GM12878 (cell line): ENCODE measurements around the gene SRP54. TPM values are rescaled to one million over a fixed set of nuclear protein-coding genes. Genes with fewer than 3 reads are reported as not detected.

ENCODE experiments used
- ATAC-seq: fragments of 200-7000 bp; cut with Tn5 transposase; 3 replicates; pipeline ENCODE4 v1.9.1; 2020; ENCODE audit warnings: mild to moderate bottlenecking, moderate library complexity
- BruUV-seq: library from RNA; stranded (reverse); fragments of 400-500 nt; replicated peaks from 2 replicates; lab custom pipeline; 2021; lab: Mats Ljungman, UMichigan
- CTCF ChIA-PET: fragments of 300-600 bp; sonication (Branson Sonifier 250); formaldehyde crosslinking; extraction: SDS; loops from one replicate; lab custom pipeline; 2021; ENCODE audit warnings: inconsistent platforms; lab: Yijun Ruan, JAX
- POLR2A ChIA-PET: fragments of 350-600 bp; formaldehyde crosslinking; extraction: SDS; loops from one replicate; lab custom pipeline; 2021; ENCODE audit warnings: inconsistent platforms; lab: Charles Lee
- RAD21 ChIA-PET: fragments of 300-600 bp; sonication (Branson Sonifier 250); formaldehyde crosslinking; loops from one replicate; lab custom pipeline; 2023; ENCODE audit warnings: antibody characterized with exemption; ENCODE audit not compliant: unreplicated experiment; lab: Charles Lee
- SMC1A ChIA-PET: fragments of 300-600 bp; sonication (Branson Sonifier 250); formaldehyde crosslinking; loops from one replicate; lab custom pipeline; 2023; ENCODE audit not compliant: unreplicated experiment, uncharacterized antibody; lab: Charles Lee
- DNase-seq: peaks from one replicate; pipeline ENCODE4 v3.0.0-alpha.2; 2011; ENCODE audit warnings: low read depth, low spot score
- FAIRE-seq: peaks from 3 replicates; lab custom pipeline; 2011; peaks lifted over from hg19 to GRCh38; lab: Jason Lieb, UNC
- H2AFZ ChIP-seq: 2 replicates; pipeline ENCODE4 v1.6.0; 2011; ENCODE audit warnings: low read depth, low read length, control low read depth; ENCODE audit not compliant: control insufficient read depth
- H3K27ac ChIP-seq: 2 replicates; pipeline ENCODE4 v1.5.1; 2011; ENCODE audit warnings: control low read depth; ENCODE audit not compliant: control insufficient read depth, insufficient read depth
- H3K27me3 ChIP-seq, 2 experiments: replicated peaks in 1 of 2; 2 replicates each; pipeline versions ENCODE4 v1.6.0 to v1.6.1; 2011; ENCODE audit warnings: low read length in 1 of 2; ENCODE audit not compliant: control insufficient read depth in 2 of 2, insufficient read depth in 2 of 2
- H3K36me3 ChIP-seq, 2 experiments: 2 replicates each; pipeline ENCODE4 v1.5.1; 2011; ENCODE audit warnings: low read length in 1 of 2; ENCODE audit not compliant: control insufficient read depth in 2 of 2, insufficient read depth in 2 of 2
- H3K4me1 ChIP-seq: 2 replicates; pipeline ENCODE4 v1.6.1; 2011; ENCODE audit warnings: mild to moderate bottlenecking, low read length, moderate library complexity, mixed read lengths; ENCODE audit not compliant: control insufficient read depth, insufficient read depth
- H3K4me2 ChIP-seq: 2 replicates; pipeline ENCODE4 v1.6.0; 2011; ENCODE audit warnings: control low read depth; ENCODE audit not compliant: control insufficient read depth, insufficient read depth
- H3K4me3 ChIP-seq: fragments of 200-600 bp; sonication (generic); 2 replicates; pipeline ENCODE4 v1.5.1; 2016
- H3K79me2 ChIP-seq: 2 replicates; pipeline ENCODE4 v1.6.0; 2011; ENCODE audit warnings: low read length; ENCODE audit not compliant: control insufficient read depth, insufficient read depth
- H3K9ac ChIP-seq: 2 replicates; pipeline ENCODE4 v1.8.0; 2011; ENCODE audit warnings: low read length, control low read depth, mixed read lengths; ENCODE audit not compliant: control insufficient read depth, insufficient read depth
- H3K9me3 ChIP-seq: replicated peaks from 3 replicates; pipeline ENCODE4 v1.5.1; 2011; ENCODE audit warnings: mild to moderate bottlenecking, low read length; ENCODE audit not compliant: control insufficient read depth, insufficient read depth
- H4K20me1 ChIP-seq: 2 replicates; pipeline ENCODE4 v1.6.0; 2011; ENCODE audit not compliant: control insufficient read depth, insufficient read depth
- ASH2L ChIP-seq: fragments of 300-600, 200-600 bp; sonication (generic); IDR thresholded peaks from 2 replicates; pipeline ENCODE4 v1.6.1; 2017; ENCODE audit warnings: low read depth, mild to moderate bottlenecking, borderline replicate concordance
- CEBPZ ChIP-seq: fragments of 150-350 bp; IDR thresholded peaks from 2 replicates; pipeline ENCODE4 v1.6.1; 2016; ENCODE audit warnings: low read depth, low read length
- JUND ChIP-seq: IDR thresholded peaks from 2 replicates; pipeline ENCODE4 v1.6.1; 2012; ENCODE audit warnings: low read depth, mild to moderate bottlenecking, low read length, improper control_type of control experiment, moderate library complexity
- KAT2A ChIP-seq: conservative IDR thresholded peaks from 2 replicates; pipeline ENCODE4 v1.6.1; 2011; ENCODE audit warnings: low read depth, low read length; ENCODE audit not compliant: control insufficient read depth
- KLF5 ChIP-seq: fragments of 450-650 bp; IDR thresholded peaks from 2 replicates; pipeline ENCODE4 v1.6.1; 2014; ENCODE audit warnings: mild to moderate bottlenecking; ENCODE audit not compliant: partially characterized antibody
- RB1 ChIP-seq: fragments of 450-650 bp; formaldehyde crosslinking; IDR thresholded peaks from 2 replicates; pipeline ENCODE4 v1.6.1; 2017; ENCODE audit warnings: mild to moderate bottlenecking, borderline replicate concordance
- RUNX3 ChIP-seq: IDR thresholded peaks from 2 replicates; pipeline ENCODE4 v1.6.1; 2012; ENCODE audit warnings: low read length, inconsistent platforms
- STAT1 ChIP-seq: fragments of 450-650 bp; conservative IDR thresholded peaks from 2 replicates; pipeline ENCODE4 v1.6.1; 2014; ENCODE audit warnings: antibody characterized with exemption, mild to moderate bottlenecking
- USF1 ChIP-seq: IDR thresholded peaks from 2 replicates; pipeline ENCODE4 v1.6.1; 2011; ENCODE audit warnings: borderline replicate concordance, low read depth, mild to moderate bottlenecking, moderate library complexity, mixed read lengths, low read length; ENCODE audit not compliant: insufficient read depth; ENCODE audit errors: extremely low read length
- ZNF217 ChIP-seq: fragments of 450-650 bp; IDR thresholded peaks from 2 replicates; pipeline ENCODE4 v1.6.1; 2017; ENCODE audit warnings: antibody characterized with exemption, mild to moderate bottlenecking
- ZNF274 ChIP-seq: IDR thresholded peaks from one replicate; pipeline ENCODE4 v1.8.0; 2011; ENCODE audit not compliant: insufficient read length, insufficient read depth
- WGBS: methylation state at CpG from one replicate; pipeline ENCODE4 v1.1.6; 2016; ENCODE audit warnings: low lambda C conversion rate; ENCODE audit not compliant: insufficient replicate concordance, insufficient coverage; ENCODE audit errors: missing lambda C conversion rate; 5-methylcytosine and 5-hydroxymethylcytosine counted together
- in situ Hi-C: fragments of 300-500 bp; cut with MboI; formaldehyde crosslinking; loops from 9 replicates; pipeline ENCODE4 v1.14.3; 2018; ENCODE audit warnings: mixed read lengths
- intact Hi-C: fragments of 100-400 bp; cut with micrococcal nuclease; formaldehyde crosslinking; loops from one replicate; pipeline ENCODE4 v1.14.2; 2022; ENCODE audit not compliant: unreplicated experiment
- polyA plus RNA-seq, 11 experiments: library from polyadenylated mRNA; depleted of rRNA in 4 of 11; unstranded in 6 of 11; stranded (reverse) in 5 of 11; fragments of >200 nt; fragmentation: Nextera tagmentation in 4 of 11; fragmentation: Illumina TruSeq in 1 of 11; extraction: Ambion mirVana in 4 of 11; extraction: Trizol in 1 of 11; gene quantifications; 1 replicate in 1 of 11; 2 replicates in 10 of 11; pipeline versions ENCODE4 v1.2.1 to v1.2.3, GENCODE V29; 2011 to 2016; ENCODE audit warnings: inconsistent platforms in 2 of 11, missing spikeins in 2 of 11, low read depth in 1 of 11
- total RNA-seq, 4 experiments: library from RNA; depleted of rRNA in 3 of 4; stranded (reverse); fragments of >200 nt in 3 of 4; fragmentation: Illumina TruSeq in 1 of 4; extraction: Trizol in 1 of 4; gene quantifications; 2 replicates each; pipeline versions ENCODE4 v1.2.1 to v1.2.3, GENCODE V29; 2013 to 2021
- TF ChIP-seq, protein P1 (sequence below): fragments of 450-650 bp; IDR thresholded peaks from 2 replicates; pipeline ENCODE4 v1.6.1; 2017; ENCODE audit warnings: mild to moderate bottlenecking, low read depth, inconsistent platforms; ENCODE audit not compliant: poor library complexity, severe bottlenecking
- TF ChIP-seq, protein P2 (sequence below): fragments of 450-650 bp; IDR thresholded peaks from 2 replicates; pipeline ENCODE4 v1.6.1; 2017; ENCODE audit warnings: mild to moderate bottlenecking

Gene SRP54
- total and polyA plus RNA-seq, 10 of the 15 experiments (the other 5 are each of a cell fraction or from before 2014, with no cell fraction given): 54.1 to 130 (median 72.3) TPM

DNA sequence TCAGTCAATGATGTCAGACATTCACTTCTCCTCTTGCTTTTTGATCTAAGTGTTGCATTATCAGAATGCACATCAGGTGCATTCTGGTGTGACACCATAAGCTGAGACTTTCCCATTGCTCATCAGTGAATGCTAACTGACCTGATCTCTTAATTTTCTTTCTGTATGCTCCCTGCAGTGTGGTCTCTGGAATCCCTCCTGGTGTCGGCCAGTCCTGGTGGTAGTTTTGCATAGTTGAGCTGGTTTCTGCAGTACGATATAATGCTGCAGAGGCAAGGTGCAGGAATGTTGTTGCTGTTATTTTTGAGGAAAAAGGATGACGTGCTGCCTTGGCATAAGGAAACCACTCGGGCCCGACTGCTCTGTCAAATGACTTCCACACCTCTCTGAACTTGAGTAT lies 11.0 kb upstream of the SRP54 start:
- BruUV-seq: no TSS peak
- TF ChIP-seq RB1: no peak
- no peak for TF ChIP-seq ASH2L
- no peak for TF ChIP-seq ZNF217
- no peak for TF ChIP-seq USF1
- TF ChIP-seq, protein P1, sequence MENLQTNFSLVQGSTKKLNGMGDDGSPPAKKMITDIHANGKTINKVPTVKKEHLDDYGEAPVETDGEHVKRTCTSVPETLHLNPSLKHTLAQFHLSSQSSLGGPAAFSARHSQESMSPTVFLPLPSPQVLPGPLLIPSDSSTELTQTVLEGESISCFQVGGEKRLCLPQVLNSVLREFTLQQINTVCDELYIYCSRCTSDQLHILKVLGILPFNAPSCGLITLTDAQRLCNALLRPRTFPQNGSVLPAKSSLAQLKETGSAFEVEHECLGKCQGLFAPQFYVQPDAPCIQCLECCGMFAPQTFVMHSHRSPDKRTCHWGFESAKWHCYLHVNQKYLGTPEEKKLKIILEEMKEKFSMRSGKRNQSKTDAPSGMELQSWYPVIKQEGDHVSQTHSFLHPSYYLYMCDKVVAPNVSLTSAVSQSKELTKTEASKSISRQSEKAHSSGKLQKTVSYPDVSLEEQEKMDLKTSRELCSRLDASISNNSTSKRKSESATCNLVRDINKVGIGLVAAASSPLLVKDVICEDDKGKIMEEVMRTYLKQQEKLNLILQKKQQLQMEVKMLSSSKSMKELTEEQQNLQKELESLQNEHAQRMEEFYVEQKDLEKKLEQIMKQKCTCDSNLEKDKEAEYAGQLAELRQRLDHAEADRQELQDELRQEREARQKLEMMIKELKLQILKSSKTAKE: no peak
- TF ChIP-seq ZNF274: no peak
- TF ChIP-seq KLF5: no peak
- no peak for TF ChIP-seq JUND
- TF ChIP-seq, protein P2, sequence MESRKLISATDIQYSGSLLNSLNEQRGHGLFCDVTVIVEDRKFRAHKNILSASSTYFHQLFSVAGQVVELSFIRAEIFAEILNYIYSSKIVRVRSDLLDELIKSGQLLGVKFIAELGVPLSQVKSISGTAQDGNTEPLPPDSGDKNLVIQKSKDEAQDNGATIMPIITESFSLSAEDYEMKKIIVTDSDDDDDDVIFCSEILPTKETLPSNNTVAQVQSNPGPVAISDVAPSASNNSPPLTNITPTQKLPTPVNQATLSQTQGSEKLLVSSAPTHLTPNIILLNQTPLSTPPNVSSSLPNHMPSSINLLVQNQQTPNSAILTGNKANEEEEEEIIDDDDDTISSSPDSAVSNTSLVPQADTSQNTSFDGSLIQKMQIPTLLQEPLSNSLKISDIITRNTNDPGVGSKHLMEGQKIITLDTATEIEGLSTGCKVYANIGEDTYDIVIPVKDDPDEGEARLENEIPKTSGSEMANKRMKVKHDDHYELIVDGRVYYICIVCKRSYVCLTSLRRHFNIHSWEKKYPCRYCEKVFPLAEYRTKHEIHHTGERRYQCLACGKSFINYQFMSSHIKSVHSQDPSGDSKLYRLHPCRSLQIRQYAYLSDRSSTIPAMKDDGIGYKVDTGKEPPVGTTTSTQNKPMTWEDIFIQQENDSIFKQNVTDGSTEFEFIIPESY: no peak
- TF ChIP-seq STAT1: no peak
- no peak for TF ChIP-seq KAT2A
- no peak for TF ChIP-seq RUNX3
- no peak for TF ChIP-seq CEBPZ
- Histone ChIP-seq H4K20me1 (no peaks in the 10 kb centered on the region), H2AFZ (no peak overlapping the region), H3K9ac (no peak overlapping the region), H3K4me3 (no peak overlapping the region), H3K27me3 (no peaks in the 10 kb centered on the region), H3K4me1 (no peaks in the 10 kb centered on the region; the same call in 1 of the 2 replicates), H3K4me2 (no peak overlapping the region), H3K79me2 (no peaks in the 10 kb centered on the region), H3K9me3 (no peaks in the 10 kb centered on the region), H3K27ac (no peak overlapping the region), H3K36me3 (0 out of 4 replicates have a peak, but pooled peaks cover 0 to 7% of the 10 kb centered on the region in 2 experiments)
- CTCF ChIA-PET: interaction anchor here (1.2 to 1.5 kb wide), 2 partner anchors 10 to 12 kb away, joined by 3 read pairs; no protein-coding TSS in a partner anchor
- RAD21 ChIA-PET: no interaction called here
- WGBS: 43% methylated on average over 5 of the region's 5 CpGs
- in situ Hi-C loops: no loop called here
- no peak for ATAC-seq
- FAIRE-seq: no peak
- POLR2A ChIA-PET: no interaction called here
- intact Hi-C loops: no loop called here
- DNase-seq: no peak
- SMC1A ChIA-PET: interaction anchor here (1.4 kb wide), 1 partner anchor 9 kb away, joined by 3 read pairs; no protein-coding TSS in a partner anchor
